Panc1 (cell line): ENCODE measurements around the gene SEPHS2. TPM values are rescaled to one million over a fixed set of nuclear protein-coding genes. Genes with fewer than 3 reads are reported as not detected.
A peak's percentile ranks its signal among the peaks of the same experiment; 100 is the strongest.

Source experiments
- ATAC-seq: fragments of 200-7000 bp; cut with Tn5 transposase; 2 replicates; pipeline ENCODE4 v1.9.1; 2020; ENCODE audit warnings: mild to moderate bottlenecking, moderate library complexity
- BruUV-seq: library from RNA; stranded (reverse); fragments of 400-500 nt; replicated peaks from 2 replicates; lab custom pipeline; 2021; lab: Mats Ljungman, UMichigan
- CTCF ChIA-PET: fragments of 300-600 bp; sonication (Branson Sonifier 250); formaldehyde crosslinking; loops from one replicate; lab custom pipeline; 2022; ENCODE audit warnings: antibody characterized with exemption; lab: Charles Lee
- POLR2A ChIA-PET: fragments of 300-600 bp; sonication (Branson Sonifier 250); formaldehyde crosslinking; loops from one replicate; lab custom pipeline; 2022; ENCODE audit warnings: antibody characterized with exemption; lab: Charles Lee
- DNase-seq: peaks from one replicate; pipeline ENCODE4 v3.0.0-alpha.2; 2010; ENCODE audit warnings: low read depth, low spot score
- H3K27ac ChIP-seq: 2 replicates; pipeline ENCODE4 v1.5.1; 2011; ENCODE audit warnings: mild to moderate bottlenecking, low read length, inconsistent platforms
- H3K27me3 ChIP-seq: fragments of 200-500 bp; sonication (Bioruptor generic); 2 replicates; pipeline ENCODE4 v1.6.0; 2014; ENCODE audit warnings: low read length, inconsistent platforms; ENCODE audit not compliant: control insufficient read depth, insufficient read depth
- H3K36me3 ChIP-seq: fragments of 200-500 bp; sonication (Bioruptor generic); 2 replicates; pipeline ENCODE4 v1.5.1; 2014; ENCODE audit warnings: inconsistent platforms, mild to moderate bottlenecking, low read length, moderate library complexity; ENCODE audit not compliant: control insufficient read depth, insufficient read depth
- H3K4me1 ChIP-seq: 2 replicates; pipeline ENCODE4 v1.5.1; 2011; ENCODE audit warnings: inconsistent platforms, mild to moderate bottlenecking, low read length, moderate library complexity; ENCODE audit not compliant: control insufficient read depth, insufficient read depth
- H3K4me3 ChIP-seq, 2 experiments: 2 replicates each; pipeline ENCODE4 v1.5.1; 2011 to 2012; ENCODE audit warnings: low read depth in 2 of 2, low read length in 2 of 2, mild to moderate bottlenecking in 2 of 2, inconsistent platforms in 1 of 2, moderate library complexity in 1 of 2
- H3K9me3 ChIP-seq: fragments of 200-500 bp; sonication (Bioruptor generic); 2 replicates; pipeline ENCODE4 v1.5.1; 2014; ENCODE audit warnings: low read depth, mild to moderate bottlenecking, inconsistent platforms, low read length, moderate library complexity; ENCODE audit not compliant: control insufficient read depth, insufficient read depth
- POLR2AphosphoS5 ChIP-seq: IDR thresholded peaks from 2 replicates; pipeline ENCODE4 v1.6.1; 2012; ENCODE audit warnings: mild to moderate bottlenecking, low read depth, low read length, moderate library complexity
- SIN3A ChIP-seq: IDR thresholded peaks from 2 replicates; pipeline ENCODE4 v1.6.1; 2012; ENCODE audit warnings: low read depth, mild to moderate bottlenecking, low read length, moderate library complexity, borderline replicate concordance; ENCODE audit not compliant: insufficient read depth
- TCF7L2 ChIP-seq: IDR thresholded peaks from 2 replicates; pipeline ENCODE4 v1.6.1; 2011; ENCODE audit warnings: mild to moderate bottlenecking, low read depth, low read length, inconsistent platforms
- in situ Hi-C: cut with HindIII; loops from 2 replicates; pipeline ENCODE4 v1.10.0; 2016; ENCODE audit warnings: low sequenced_read_pairs, low pct_unique_long_range_greater_than_20kb
- intact Hi-C: fragments of 100-400 bp; cut with micrococcal nuclease; formaldehyde crosslinking; loops from one replicate; pipeline ENCODE4 v1.10.0; 2022; ENCODE audit not compliant: unreplicated experiment
- total RNA-seq: library from RNA; stranded (reverse); gene quantifications from one replicate; pipeline ENCODE4 v1.2.1, GENCODE V29; 2021; ENCODE audit not compliant: unreplicated experiment
- TF ChIP-seq, protein P1 (sequence below): fragments of 450-650 bp; IDR thresholded peaks from 2 replicates; pipeline ENCODE4 v1.5.1; 2017; ENCODE audit warnings: mild to moderate bottlenecking
- TF ChIP-seq, protein P2 (sequence below), 2 experiments: IDR thresholded peaks; 2 replicates each; pipeline ENCODE4 v1.6.1; 2011 to 2012; ENCODE audit warnings: low read depth in 2 of 2, control low read depth in 1 of 2, low read length in 1 of 2, mild to moderate bottlenecking in 1 of 2, moderate library complexity in 1 of 2; ENCODE audit not compliant: insufficient read depth in 1 of 2

Gene SEPHS2
- total RNA-seq, 1 experiment from 2014 or later: 68.5 TPM

DNA sequence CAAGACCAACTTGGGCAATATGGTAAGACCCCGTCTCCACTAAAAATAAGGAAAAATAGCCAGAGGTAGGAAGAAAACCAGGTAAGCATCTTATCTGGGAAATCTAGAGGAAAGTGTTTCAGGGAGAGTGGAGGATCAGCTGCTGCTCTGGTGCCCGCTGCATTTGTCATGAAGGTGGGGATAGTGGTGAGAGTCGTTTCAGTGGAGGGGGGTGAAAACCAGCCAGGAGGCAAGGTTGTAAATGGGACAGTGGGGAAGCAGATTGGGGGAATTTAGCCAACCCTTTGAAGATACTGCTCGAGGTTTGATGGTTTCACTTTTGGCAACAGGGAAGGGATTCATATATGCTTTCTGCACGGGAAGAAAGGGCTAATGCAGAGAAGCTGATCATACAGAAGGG, 24.7 kb downstream of the SEPHS2 start:
- intact Hi-C loops (no loop called here), in situ Hi-C loops (no loop called here)
- TF ChIP-seq POLR2AphosphoS5: no peak
- TF ChIP-seq TCF7L2: no peak
- TF ChIP-seq SIN3A: no peak
- TF ChIP-seq, protein P1, sequence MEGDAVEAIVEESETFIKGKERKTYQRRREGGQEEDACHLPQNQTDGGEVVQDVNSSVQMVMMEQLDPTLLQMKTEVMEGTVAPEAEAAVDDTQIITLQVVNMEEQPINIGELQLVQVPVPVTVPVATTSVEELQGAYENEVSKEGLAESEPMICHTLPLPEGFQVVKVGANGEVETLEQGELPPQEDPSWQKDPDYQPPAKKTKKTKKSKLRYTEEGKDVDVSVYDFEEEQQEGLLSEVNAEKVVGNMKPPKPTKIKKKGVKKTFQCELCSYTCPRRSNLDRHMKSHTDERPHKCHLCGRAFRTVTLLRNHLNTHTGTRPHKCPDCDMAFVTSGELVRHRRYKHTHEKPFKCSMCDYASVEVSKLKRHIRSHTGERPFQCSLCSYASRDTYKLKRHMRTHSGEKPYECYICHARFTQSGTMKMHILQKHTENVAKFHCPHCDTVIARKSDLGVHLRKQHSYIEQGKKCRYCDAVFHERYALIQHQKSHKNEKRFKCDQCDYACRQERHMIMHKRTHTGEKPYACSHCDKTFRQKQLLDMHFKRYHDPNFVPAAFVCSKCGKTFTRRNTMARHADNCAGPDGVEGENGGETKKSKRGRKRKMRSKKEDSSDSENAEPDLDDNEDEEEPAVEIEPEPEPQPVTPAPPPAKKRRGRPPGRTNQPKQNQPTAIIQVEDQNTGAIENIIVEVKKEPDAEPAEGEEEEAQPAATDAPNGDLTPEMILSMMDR: no peak
- TF ChIP-seq, protein P2, sequence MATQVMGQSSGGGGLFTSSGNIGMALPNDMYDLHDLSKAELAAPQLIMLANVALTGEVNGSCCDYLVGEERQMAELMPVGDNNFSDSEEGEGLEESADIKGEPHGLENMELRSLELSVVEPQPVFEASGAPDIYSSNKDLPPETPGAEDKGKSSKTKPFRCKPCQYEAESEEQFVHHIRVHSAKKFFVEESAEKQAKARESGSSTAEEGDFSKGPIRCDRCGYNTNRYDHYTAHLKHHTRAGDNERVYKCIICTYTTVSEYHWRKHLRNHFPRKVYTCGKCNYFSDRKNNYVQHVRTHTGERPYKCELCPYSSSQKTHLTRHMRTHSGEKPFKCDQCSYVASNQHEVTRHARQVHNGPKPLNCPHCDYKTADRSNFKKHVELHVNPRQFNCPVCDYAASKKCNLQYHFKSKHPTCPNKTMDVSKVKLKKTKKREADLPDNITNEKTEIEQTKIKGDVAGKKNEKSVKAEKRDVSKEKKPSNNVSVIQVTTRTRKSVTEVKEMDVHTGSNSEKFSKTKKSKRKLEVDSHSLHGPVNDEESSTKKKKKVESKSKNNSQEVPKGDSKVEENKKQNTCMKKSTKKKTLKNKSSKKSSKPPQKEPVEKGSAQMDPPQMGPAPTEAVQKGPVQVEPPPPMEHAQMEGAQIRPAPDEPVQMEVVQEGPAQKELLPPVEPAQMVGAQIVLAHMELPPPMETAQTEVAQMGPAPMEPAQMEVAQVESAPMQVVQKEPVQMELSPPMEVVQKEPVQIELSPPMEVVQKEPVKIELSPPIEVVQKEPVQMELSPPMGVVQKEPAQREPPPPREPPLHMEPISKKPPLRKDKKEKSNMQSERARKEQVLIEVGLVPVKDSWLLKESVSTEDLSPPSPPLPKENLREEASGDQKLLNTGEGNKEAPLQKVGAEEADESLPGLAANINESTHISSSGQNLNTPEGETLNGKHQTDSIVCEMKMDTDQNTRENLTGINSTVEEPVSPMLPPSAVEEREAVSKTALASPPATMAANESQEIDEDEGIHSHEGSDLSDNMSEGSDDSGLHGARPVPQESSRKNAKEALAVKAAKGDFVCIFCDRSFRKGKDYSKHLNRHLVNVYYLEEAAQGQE (IDR thresholded peaks at IDR 0.05; ENCODE audit: insufficient read depth in 1 of 2, low read depth in 2 of 2, low read length in 1 of 2): no peak
- peaks cover 13% of the 10 kb centered on the region for H3K4me1 ChIP-seq
- no peak for DNase-seq
- POLR2A ChIA-PET: no interaction called here
- no peak overlapping the region for H3K27ac ChIP-seq
- CTCF ChIA-PET: no interaction called here
- no peaks in the 10 kb centered on the region for H3K27me3 ChIP-seq
- BruUV-seq: no TSS peak
- no peak overlapping the region for H3K4me3 ChIP-seq
- peaks cover 7% of the 10 kb centered on the region for H3K36me3 ChIP-seq
- ATAC-seq: no peak
- no peaks in the 10 kb centered on the region for H3K9me3 ChIP-seq

DNA sequence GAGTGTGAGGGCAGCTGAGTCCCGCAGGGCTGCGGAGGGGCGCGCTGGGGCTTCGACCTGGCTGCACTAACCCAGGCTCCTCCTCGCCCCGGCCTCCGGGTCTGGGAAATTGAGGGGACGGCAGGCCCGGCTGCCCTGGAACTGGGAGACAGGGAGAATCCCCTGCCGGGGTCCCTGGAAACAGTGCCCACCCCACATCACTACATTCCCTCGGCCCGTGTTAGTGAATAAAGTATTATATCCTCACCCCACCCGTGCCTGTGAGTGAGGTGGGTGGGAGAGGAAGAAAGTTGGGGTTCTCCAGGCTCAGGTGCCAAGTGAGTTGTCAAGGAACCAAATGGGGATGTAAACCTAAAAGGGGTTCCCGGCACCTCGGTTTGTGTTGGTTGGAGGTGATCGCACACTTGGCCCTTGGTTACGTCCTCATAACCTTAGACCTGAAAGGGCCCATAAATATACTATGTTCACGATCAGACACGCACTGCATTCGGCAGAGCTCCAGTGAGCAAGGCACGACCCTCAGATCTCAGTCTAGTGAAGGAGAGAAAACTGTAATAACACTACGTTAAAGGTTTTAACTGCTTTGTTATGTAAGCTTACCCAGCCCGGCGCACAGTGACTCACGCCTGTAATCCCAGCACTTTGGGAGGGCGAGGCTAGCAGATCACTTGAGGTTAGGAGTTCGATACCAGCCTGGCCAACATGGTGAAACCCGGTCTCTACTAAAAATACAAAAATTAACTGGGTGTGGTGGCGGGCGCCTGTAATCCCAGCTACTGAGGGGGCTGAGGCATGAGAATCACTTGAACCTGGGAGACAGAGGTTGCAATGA, 27.1 kb downstream of the SEPHS2 start:
- in situ Hi-C loops (no loop called here), intact Hi-C loops (no loop called here)
- CTCF ChIA-PET: interaction anchor here (1.0 to 2.7 kb wide), 4 partner anchors 9 to 275 kb away, joined by 3 to 12 read pairs (median 4); partner anchors contain the start of genes DCTPP1 and ZNF48
- no peaks in the 10 kb centered on the region for H3K9me3 ChIP-seq
- H3K36me3 ChIP-seq: peaks cover 4% of the 10 kb centered on the region
- POLR2A ChIA-PET: interaction anchor here (0.6 to 0.8 kb wide), 3 partner anchors 10 to 682 kb away, joined by 3 to 11 read pairs (median 3); no protein-coding TSS in a partner anchor
- BruUV-seq: no TSS peak
- DNase-seq (no peak), ATAC-seq (no peak)
- H3K4me3 ChIP-seq: peak overlapping the region; percentile 45
- H3K27me3 ChIP-seq: no peaks in the 10 kb centered on the region
- H3K27ac ChIP-seq: peak overlapping the region; percentile 77
- TF ChIP-seq, protein P1: no peak
- TF ChIP-seq POLR2AphosphoS5 (no peak; the same call in 1 of the 2 replicates), TCF7L2 (no peak), SIN3A (no peak)
- TF ChIP-seq, protein P2 (IDR thresholded peaks at IDR 0.05; ENCODE audit: insufficient read depth in 1 of 2, low read depth in 2 of 2, low read length in 1 of 2): no peak
- H3K4me1 ChIP-seq: peaks cover 13% of the 10 kb centered on the region
